ENCODE results near the gene OSCAR.

GRCh38 chr19:54084410-54084809 lies 16.2 kb downstream of the OSCAR start:
- TF ChIP-seq CTCF (IDR thresholded peaks at IDR 0.05) (no peak), POLR2AphosphoS5 (IDR thresholded peaks at IDR 0.05) (no peak), EP300 (IDR thresholded peaks at IDR 0.05) (no peak), POLR2A (IDR thresholded peaks at IDR 0.05) (no peak)

Data from suprapubic skin (tissue), 4 donors.